H1 (cell line): ENCODE data around the gene MATK. TPM values are rescaled to one million over a fixed set of nuclear protein-coding genes. Genes with fewer than 3 reads are reported as not detected.

Experiments used
- KDM5A ChIP-seq: fragments of 200-600 bp; IDR thresholded peaks from 2 replicates; pipeline ENCODE4 v1.7.1; 2012; ENCODE audit warnings: mild to moderate bottlenecking, low read length, inconsistent platforms, mixed read lengths
- SRF ChIP-seq: IDR thresholded peaks from 2 replicates; pipeline ENCODE4 v1.6.1; 2011; ENCODE audit warnings: mild to moderate bottlenecking, low read depth, low read length, moderate library complexity
- polyA plus RNA-seq, 7 experiments: library from polyadenylated mRNA; depleted of rRNA in 3 of 7; stranded (reverse) in 5 of 7; unstranded in 2 of 7; fragments of >200 nt in 5 of 7; fragments of 200-250 nt in 2 of 7; gene quantifications; 1 replicate in 5 of 7; 2 replicates in 1 of 7; 4 replicates in 1 of 7; pipeline versions ENCODE4 v1.2.1 to v1.2.3, GENCODE V29; 2011 to 2013; ENCODE audit warnings: missing spikeins in 2 of 7, mixed read lengths in 2 of 7
- total RNA-seq: library from RNA; stranded (reverse); fragmentation: NEBNext Ultra II Directional; extraction: Animal tissue kit (Norgen Biotek cat#: 25700); gene quantifications from 2 replicates; pipeline ENCODE4 v1.2.1, GENCODE V29; 2021

Gene MATK
- total and polyA plus RNA-seq, 2 of the 8 experiments (the other 6 are each of a cell fraction or from before 2014, with no cell fraction given) = 20.5 to 21.4 TPM

DNA sequence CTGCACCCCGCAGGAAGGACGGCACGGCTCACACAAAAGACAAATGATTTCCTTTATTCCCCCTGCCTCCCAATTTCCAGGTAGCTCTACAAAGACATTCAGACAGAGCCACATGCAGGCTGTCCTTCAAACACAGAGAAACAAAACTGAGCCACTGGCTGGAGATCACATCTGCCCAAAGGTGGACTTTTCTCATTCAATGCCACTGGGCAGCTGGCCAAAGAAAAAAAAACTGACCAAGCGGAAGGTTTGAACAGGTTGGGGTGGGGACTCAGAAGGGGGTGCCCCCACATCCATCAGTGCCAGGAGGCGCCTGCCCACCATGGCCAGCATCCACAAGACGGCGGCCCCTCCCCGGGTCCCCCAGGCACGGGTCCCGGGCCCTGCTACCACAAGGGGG is 17.8 kb upstream of the MATK start (continued):
- no peak for TF ChIP-seq SRF
- TF ChIP-seq KDM5A = no peak
